ENCODE data around the gene FGD5.

Gene FGD5

DNA sequence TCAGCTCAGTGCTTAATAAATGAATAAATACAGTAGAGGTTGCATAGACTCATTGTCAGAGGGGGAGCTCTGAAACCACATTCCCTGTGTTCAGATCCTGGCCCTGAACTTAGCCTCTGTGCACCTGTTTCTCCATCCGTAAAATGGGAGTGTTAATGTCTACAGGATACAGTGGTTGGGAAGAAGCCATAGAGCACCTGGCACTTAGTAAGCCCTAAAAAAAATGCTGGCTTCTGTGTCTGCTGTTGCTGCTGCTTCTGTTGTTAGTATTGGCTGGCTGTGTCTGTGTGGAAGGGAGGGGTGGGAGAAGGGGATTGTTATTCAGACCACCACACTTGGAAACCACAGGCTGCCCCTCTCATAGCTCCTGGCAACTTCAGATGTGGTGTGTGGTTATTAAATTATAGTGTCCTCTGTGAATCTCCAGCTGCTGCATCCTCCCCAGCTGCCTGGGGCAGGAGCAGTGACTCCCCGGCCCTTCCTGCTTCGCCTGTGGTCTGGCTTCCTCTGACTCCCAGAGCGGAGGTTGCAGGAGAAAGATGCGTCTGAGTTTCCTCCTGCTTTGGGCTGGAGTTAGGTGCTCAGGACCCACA lies 31.0 kb downstream of the FGD5 start:
- H3K4me3 ChIP-seq (ENCODE audit: low read depth, low read length): no peak overlapping the region
- DNase-seq (ENCODE audit: low read depth): no peak
- TF ChIP-seq, protein P1, sequence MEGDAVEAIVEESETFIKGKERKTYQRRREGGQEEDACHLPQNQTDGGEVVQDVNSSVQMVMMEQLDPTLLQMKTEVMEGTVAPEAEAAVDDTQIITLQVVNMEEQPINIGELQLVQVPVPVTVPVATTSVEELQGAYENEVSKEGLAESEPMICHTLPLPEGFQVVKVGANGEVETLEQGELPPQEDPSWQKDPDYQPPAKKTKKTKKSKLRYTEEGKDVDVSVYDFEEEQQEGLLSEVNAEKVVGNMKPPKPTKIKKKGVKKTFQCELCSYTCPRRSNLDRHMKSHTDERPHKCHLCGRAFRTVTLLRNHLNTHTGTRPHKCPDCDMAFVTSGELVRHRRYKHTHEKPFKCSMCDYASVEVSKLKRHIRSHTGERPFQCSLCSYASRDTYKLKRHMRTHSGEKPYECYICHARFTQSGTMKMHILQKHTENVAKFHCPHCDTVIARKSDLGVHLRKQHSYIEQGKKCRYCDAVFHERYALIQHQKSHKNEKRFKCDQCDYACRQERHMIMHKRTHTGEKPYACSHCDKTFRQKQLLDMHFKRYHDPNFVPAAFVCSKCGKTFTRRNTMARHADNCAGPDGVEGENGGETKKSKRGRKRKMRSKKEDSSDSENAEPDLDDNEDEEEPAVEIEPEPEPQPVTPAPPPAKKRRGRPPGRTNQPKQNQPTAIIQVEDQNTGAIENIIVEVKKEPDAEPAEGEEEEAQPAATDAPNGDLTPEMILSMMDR (IDR thresholded peaks at IDR 0.05; ENCODE audit: low read depth, low read length, missing control alignments): no peak

DNA sequence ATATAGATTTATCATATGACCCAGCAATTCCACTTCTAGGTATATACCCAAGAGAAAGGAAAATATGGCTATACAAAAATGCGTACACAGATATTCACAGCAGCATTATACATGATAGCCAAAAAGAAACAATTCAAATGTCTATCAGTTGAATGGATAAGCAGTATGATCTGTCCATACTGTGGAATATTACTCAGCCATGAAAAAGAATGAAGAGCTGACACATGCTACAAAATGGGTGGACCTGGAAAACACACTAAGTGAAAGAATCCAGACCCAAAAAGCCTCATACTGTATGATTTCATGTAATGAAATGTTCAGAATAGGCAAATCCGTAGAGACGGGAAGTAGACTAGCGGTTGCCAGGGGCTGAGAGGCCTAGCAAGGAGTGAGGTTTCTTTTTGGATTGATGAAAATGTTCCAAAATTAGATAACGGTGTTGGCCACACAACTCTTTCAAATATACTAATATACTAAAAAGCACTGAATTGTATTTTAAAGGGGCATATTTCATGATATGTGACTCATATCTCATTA lies 33.4 kb downstream of the FGD5 start:
- no peak for DNase-seq (ENCODE audit: low read depth)
- TF ChIP-seq, protein P1 (IDR thresholded peaks at IDR 0.05; ENCODE audit: low read depth, low read length, missing control alignments): no peak
- no peak overlapping the region for H3K4me3 ChIP-seq (ENCODE audit: low read depth, low read length)

DNA sequence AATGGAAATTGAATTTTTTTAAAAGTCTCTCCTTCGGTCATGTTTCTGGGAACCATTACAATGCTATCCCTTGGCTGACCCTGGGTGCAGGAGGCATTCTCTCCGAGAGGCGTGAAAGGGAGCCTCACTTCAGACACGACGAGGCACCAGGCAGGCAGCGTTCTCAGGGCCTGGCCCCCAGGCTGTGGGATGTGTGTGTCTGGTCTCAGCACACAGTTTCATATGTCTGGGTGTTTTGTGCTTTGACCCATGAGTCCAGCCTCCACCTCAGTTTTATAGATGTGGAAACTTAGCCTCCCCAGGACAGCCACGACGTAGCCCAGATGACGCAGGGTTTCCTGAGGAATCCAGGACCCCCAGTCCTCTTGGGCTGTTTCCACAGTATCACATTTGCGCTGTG lies 34.0 kb downstream of the FGD5 start:
- no peak overlapping the region for H3K4me3 ChIP-seq (ENCODE audit: low read depth, low read length)
- TF ChIP-seq, protein P1 (IDR thresholded peaks at IDR 0.05; ENCODE audit: low read depth, low read length, missing control alignments): no peak
- no peak for DNase-seq (ENCODE audit: low read depth)

DNA sequence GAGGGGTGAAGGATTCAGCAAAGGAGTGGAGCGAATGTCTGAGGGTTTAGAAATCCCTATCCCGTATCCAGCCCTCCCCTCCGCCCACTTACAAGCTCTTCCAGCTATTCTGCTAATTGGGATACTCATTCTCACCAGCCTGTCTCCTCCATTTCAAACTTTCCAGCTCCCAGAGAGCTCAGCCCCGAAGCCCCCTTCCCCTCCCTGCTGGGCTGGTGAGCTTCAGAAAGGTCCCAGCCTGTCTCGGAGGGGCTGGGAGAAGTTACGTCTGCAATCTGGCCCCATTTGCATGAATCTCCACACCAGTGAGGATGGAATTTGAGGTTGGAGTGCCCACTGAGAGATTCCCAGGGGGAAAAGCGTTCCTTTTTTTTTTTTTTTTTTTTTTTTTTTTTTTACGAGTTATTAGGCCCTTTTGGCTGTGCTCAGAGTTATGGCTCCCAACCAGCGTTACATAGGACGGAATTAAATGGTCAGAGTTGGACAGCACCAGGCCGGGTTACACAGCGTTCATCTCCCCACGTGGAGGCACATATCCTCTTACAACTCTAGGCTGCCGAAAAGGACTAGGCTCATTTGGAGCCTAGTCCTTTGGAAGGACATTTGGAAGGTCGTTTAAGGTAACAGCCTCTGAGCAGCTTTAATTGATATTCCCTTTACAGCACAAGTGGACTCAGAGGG lies 34.6 kb downstream of the FGD5 start:
- no peak for DNase-seq (ENCODE audit: low read depth)
- TF ChIP-seq, protein P1 (IDR thresholded peaks at IDR 0.05; ENCODE audit: low read depth, low read length, missing control alignments): no peak
- no peak overlapping the region for H3K4me3 ChIP-seq (ENCODE audit: low read depth, low read length)

DNA sequence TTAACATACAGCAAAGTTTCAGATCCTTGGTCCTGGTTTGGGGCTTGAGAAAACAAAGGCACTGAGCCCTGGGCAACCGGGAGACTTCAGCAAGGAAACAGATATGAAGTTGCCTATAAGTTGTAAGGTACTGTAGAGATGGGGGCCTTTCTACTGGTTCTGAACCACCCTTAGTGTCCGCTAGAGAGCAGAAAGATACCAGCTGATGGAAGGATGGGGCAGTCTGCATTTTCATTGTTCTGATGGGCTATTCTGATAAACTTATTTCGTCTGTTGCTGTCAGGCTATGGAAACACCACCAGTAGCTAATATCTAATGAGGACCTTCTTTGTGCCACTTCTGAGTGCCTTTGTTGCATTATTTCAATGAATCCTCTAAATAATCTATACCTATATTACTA lies 38.7 kb downstream of the FGD5 start:
- no peak for DNase-seq (ENCODE audit: low read depth)
- H3K4me3 ChIP-seq (ENCODE audit: low read depth, low read length): no peak overlapping the region
- TF ChIP-seq, protein P1 (IDR thresholded peaks at IDR 0.05; ENCODE audit: low read depth, low read length, missing control alignments): no peak

DNA sequence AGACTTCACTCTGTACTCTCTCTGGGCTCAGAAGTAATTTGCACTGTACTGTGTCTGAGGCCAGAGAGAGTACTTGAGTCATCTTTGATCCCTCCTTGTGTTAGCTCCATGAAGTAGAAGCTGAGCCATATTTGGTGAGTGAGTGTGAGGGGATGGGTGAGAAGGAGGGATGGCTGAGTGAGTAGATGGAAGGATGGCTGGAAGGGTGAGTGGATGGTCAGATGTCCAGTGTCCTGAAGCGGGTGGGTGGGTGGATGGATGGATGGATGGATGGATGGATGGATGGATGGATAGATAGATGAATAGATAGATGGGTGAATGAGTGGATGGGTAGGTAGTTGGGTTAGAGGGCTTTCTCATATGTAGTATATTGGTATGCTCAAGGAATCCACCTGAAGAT lies 39.3 kb downstream of the FGD5 start:
- H3K4me3 ChIP-seq (ENCODE audit: low read depth, low read length): no peak overlapping the region
- TF ChIP-seq, protein P1 (IDR thresholded peaks at IDR 0.05; ENCODE audit: low read depth, low read length, missing control alignments): no peak
- no peak for DNase-seq (ENCODE audit: low read depth)
